Measurements from ENCODE around the gene DHRSX.

- TF ChIP-seq CTCF (IDR thresholded peaks at IDR 0.05) = no peak
- no peak for TF ChIP-seq POLR2A (IDR thresholded peaks at IDR 0.05)
Observed at GRCh38 chrX:2346158-2346557, 154.6 kb downstream of the DHRSX start.
